ENCODE measurements around the gene PSMC6.

DNA sequence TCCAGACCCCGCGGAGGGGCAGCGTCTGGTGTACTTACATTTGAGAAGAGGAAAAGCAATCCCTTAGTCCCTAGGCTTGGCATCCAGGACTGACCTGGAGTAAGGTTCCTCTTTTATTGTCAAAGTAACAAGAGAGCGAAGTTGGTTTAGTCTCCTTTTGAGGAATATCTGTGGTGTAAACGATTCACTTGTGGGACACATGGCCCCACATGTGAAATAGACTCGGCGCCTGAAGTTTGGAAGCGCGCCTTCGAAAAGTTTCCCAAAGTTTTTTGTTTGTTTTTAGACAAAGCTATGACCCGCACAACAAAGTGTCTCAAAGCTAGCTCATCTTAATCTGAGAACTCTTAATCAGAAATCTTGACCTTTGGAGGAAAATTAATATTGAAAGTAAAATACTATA, 23.7 kb downstream of the PSMC6 start:
- TF ChIP-seq, protein P1, sequence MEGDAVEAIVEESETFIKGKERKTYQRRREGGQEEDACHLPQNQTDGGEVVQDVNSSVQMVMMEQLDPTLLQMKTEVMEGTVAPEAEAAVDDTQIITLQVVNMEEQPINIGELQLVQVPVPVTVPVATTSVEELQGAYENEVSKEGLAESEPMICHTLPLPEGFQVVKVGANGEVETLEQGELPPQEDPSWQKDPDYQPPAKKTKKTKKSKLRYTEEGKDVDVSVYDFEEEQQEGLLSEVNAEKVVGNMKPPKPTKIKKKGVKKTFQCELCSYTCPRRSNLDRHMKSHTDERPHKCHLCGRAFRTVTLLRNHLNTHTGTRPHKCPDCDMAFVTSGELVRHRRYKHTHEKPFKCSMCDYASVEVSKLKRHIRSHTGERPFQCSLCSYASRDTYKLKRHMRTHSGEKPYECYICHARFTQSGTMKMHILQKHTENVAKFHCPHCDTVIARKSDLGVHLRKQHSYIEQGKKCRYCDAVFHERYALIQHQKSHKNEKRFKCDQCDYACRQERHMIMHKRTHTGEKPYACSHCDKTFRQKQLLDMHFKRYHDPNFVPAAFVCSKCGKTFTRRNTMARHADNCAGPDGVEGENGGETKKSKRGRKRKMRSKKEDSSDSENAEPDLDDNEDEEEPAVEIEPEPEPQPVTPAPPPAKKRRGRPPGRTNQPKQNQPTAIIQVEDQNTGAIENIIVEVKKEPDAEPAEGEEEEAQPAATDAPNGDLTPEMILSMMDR (IDR thresholded peaks at IDR 0.05; ENCODE audit: low read depth, low read length): no peak
- TF ChIP-seq POLR2A (IDR thresholded peaks at IDR 0.05; ENCODE audit: extremely low read depth, insufficient read length) (no peak), MYC (IDR thresholded peaks at IDR 0.05; ENCODE audit: low read depth, low read length) (no peak)
